GM18873 (cell line): ENCODE results near the gene RPL27.
"Not testable (repeated sequence)": the region's sequence is repeated elsewhere in the genome, so short reads cannot be mapped to it uniquely, and the experiment has no call there.

Experiments
- ATAC-seq: cut with Tn5 transposase; IDR thresholded peaks from one replicate; pipeline ENCODE4 v1.9.1; 2021; ENCODE audit warnings: mild to moderate bottlenecking, moderate library complexity, moderate number of reproducible peaks; ENCODE audit not compliant: unreplicated experiment, low FRiP score

The RPL27 gene

DNA sequence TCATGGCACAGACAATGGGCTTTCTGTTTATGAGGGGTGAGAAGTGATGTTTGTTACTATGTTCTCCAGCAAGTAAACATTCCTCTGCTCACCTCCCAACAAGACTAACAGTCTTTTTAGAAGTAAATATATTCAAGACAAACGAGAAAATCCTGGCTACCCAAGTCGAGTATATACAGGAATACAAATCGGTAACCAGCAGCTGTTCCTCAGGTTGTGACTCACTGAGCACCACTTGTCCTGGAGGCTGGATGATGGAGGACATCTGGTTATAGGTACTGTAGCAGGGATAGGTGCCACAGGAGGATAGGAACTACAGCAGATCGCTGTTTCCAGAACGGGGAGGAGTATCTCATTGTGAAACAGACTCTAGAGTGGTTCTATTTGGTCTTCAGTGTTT is 5.3 kb upstream of the RPL27 start:
- no peak for ATAC-seq

DNA sequence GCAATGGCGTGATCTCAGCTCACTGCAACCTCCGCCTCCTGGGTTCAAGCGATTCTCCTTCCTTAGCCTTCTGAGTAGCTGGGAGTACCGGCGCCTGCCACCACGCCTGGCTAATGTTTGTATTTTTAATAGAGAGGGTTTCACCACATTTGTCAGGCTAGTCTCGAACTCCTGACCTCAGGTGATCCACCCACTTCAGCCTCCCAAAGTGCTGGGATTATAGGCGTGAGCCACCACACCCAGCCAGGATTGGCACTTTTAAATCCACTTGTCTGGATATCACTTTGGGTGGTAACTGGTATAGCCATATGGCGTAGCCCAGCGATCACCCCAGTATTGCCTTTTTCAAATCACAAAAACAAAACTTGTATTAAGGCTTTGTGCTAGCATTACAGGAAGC is 4.3 kb upstream of the RPL27 start:
- ATAC-seq = not testable (repeated sequence)

DNA sequence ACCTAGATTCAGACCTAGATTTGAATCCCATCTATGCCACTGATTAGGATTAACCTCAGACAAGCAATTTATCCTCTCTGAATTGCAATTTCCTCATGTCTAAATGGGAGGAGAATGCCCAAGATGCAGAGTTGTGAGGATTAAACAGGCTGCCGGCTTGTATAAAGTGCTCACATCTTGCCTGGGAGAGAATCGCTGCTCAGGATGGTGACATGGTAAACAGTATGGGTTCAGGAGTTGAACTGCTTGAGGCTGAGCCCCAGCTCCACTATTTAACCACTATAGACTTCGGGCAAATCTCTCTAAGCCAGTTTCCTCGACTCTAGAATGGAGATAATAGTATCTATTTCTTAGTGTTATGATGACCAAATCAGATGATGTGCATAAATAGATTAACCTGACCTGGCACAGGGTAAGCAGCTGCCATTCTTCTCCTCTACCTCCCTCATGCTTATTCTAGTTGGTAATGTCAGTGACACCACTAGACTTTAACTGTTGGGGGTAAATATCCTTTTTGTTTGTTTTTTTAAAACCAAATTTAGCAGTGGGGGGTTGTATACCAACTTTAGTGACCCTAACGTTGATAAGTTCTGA is 732 bp upstream of the RPL27 start:
- ATAC-seq = peak; percentile 1

DNA sequence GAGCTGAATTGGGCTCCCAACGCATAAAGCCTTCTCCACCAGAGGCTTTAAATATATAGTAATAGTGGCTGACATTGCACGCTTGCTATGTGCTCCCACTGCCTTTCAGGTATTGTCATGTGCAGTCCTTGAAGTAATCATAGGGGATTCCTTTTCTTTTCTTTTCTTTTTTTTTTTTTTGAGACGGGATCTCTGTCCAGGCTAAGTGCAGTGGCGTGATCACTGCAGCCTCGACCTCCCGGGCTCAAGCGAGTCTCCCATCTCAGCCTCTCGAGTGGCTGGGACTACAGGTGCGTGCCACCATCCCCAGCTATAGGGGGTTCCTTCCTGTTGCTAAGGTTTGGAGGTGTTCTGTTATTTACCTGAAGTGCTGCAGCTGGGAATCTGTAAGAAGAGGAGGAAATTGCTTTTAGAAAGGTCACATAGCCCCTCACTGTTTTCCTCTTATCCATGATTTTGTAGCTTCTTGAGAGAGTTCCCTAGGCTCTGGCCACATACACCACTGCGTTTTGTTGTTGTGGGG is 845 bp downstream of the RPL27 start:
- no peak for ATAC-seq

DNA sequence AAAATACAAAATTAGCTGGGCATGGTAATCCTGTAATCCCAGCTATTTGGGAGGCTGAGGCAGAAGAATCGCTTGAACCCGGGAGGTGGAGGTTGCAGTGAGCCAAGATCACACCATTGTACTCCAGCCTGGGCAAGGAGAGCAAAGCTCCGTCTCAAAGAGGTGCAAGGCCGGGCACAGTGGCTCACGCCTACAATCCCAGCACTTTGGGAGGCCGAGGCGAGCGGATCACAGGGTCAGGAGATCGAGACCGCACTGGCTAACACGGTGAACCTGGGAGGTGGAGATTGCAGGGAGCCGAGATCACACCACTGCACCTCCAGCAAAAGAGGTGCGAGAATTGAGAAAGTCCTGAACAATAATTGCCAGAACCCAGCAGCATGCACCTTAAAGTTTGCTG is 2.7 kb downstream of the RPL27 start:
- not testable (repeated sequence) for ATAC-seq

DNA sequence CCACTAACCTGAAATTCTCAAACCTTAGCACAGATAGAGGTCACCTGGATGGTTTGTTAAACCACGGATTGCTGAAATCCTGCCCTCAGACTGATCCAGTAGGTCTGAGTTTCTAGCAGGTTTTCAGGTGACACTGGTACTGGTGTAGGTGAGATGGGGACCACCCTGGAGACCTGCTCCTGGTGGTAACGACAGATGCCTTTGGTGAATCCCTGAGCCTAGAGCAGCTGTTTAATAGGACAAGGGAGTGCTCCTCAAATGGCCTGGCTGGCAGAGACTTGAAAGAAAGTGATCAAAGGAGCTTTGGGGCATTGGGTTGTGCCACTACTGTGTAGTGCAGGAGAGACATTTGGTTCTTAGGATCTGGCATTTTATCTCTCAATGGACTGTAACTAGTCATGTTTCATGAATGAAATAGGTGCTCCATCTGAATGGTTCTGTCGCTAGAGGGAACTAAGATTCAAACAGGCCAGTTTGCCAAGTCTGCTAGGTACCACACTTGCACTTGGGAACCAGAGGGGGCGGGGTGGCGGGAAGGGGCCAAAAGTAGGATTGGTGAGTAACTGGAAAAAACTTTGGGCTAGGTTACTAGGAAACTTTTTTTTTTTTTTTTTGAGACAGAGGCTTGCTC is 5.4 kb downstream of the RPL27 start:
- ATAC-seq = no peak

DNA sequence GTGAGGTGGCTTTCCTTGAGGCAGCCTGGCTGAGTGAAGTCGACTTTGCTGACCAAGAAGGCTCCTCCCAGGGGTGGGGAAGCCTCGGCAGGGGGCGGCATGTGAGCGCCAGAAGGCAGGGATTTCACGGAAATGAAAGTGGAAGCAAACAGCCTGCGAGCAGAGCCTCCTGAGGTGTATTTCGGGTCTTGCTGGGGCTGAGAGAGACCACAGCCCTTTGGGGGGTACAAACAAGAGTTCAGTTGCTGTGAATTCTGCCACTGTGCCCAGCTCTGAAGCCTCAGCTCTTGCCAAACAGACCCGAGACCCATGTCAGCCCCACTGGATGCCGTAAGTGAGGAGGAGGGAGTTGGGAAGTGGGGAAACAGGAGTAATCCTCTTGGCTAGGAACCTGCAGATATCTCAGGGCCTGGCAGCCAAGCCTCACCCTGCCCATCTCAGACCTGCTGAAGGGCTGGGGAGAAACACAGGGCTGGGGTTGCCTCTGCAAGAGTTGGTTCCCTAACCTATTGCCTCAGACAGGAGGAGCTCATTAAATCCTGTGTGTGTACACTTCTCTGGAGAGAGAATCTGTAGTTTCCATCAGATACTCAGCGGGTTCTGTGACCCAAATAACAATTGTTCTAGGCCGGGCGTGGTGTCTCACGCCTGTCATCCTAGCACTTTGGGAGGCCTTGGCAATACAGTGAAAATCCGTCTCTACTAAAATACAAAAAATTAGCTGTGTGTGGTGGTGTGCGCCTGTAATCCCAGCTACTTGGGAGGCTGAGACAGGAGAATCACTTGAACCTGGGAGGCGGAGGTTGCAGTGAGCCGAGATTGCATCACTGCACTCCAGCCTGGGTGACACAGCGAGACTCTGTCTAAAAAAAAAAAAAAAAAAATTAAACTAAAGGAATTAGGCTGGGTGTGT is 8.7 kb downstream of the RPL27 start, which contains the start of gene IFI35:
IFI35 (plus strand) TSS at position 146 of the 913 bp plus-strand sequence; CDS start at position 310, 164 bp downstream.
- ATAC-seq = peak; percentile 64

DNA sequence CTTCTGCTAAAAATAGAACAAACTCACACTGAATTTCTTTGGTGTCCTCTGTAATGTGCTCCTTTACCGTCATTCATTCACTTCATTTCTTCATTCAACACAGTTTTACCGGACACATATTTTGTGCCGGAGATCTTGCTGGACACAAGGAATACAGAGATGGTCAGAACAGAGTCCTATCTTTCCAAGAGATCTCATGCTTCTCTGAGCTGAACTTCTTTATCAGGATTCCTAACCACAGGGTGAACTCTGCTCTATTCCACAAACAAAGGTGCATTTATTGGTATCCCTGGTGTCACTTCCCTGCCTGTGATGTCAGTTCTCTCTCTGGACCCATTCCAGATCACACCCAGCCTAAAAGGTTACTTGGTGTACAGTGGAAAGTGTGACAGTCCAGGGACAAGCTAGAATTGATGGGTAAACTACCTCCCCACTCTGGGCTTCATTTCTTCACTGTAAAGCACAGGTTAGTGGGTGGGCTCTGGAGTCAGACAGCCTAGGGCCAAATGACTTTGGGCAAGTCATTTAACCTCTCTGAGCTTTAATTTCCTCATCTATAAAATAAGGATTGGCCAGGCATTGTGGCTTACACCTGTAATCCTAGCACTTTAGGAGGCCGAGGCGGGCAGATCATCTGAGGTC is 12.6 kb downstream of the RPL27 start:
- ATAC-seq = no peak

DNA sequence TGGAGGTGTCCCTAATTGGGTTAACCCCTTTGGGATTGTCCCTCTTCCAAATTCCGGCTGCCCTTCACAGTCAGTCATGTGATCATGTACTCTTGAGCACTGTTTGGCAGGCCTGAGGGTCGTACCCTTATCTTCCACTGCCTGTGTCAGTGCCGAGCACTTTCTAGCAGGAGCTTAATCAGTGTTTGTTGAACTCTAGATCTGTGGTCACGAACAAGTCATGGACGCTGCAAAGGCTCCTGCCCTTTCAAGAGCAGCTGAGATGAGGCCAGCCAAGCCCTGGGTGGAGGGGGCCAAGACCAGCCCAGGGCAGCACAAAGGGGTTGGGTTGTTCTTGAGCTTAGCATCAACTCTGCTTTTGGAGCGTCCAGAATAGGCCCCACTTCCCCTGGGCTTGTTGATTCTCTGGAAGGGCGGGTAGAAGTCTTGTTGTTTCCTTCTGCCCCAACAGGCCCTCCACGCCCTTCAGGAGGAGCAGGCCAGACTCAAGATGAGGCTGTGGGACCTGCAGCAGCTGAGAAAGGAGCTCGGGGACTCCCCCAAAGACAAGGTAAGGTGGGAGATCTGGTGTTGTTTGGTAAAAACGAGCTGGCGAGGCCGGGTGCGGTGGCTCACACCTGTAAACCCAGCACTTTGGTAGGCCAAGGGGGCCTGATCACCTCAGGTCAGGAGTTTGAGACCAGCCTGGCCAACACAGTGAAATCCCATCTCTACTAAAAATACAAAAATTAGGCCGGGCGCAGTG is 13.7 kb downstream of the RPL27 start:
- no peak for ATAC-seq

DNA sequence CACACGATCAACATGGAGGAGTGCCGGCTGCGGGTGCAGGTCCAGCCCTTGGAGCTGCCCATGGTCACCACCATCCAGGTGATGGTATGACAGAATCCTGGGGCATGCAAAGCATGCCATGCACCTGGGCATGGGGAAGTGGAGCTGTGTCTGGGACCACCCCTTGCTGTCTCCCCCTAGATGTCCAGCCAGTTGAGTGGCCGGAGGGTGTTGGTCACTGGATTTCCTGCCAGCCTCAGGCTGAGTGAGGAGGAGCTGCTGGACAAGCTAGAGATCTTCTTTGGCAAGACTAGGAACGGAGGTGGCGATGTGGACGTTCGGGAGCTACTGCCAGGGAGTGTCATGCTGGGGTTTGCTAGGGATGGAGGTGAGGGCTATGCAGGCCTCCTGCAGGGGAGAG is 15.1 kb downstream of the RPL27 start:
- ATAC-seq = no peak

DNA sequence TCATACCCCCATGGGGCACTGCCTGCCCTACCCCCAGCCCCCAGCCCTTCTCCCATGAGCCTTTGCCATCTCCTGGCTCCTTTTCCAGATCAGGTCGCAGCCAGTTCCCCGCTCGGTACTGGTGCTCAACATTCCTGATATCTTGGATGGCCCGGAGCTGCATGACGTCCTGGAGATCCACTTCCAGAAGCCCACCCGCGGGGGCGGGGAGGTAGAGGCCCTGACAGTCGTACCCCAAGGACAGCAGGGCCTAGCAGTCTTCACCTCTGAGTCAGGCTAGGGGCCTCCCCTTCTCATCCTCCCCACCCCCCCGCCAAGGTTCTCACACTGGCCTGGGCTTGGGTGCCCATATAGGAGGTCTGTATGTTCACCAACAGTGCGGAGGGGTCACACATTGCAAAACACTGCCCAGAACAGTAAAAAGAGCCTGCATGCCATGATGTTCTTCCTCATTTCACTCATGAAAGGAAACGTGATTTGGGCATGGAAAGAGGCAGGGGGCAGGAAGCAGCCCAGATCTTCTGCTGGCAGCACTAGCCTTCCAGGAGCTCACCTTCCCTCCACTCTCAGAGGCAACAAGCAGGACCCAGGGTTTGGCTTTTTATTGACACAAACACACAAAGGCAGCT is 15.9 kb downstream of the RPL27 start:
- ATAC-seq = no peak

DNA sequence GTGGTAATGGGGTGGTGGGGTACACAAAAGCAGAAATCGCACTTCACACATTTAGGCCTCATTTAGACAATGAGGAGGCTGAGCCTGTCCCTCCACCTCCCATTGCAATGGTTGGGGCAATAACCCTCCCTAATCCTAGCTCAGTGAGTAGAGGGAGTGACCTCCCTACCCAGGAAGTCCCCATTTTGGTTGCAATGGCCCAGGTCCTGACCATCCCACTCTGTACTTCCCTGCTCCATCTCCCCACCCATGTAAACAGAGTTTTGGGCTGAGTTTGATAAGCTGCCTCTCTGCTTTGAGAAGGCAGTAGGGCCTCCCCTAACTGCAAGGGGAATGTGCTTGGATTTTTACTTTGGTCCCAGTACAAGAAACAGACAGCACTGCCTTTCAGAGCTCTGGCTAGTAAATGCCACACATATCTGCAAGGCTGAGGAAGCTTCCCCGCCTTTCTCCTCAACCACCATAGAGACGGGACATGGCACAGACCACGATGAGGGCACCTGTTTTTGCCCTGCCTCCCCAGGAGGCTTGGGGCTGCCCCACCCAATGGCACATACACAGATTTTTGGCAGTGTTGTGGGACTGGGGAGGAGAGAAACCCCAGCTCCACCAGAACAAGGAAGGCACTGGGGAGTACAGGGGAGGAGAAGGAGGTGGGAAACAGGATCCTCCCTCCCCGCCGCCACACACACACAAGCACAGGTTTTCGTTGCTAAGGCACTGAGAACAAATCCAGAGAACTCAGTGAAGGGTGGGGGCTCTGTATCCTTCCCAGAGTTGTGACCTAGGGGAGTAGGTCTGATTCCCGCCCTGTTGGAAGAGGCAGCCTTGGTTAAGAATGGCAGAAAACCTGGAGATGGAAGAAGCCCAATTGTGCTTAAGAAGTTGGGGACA is 16.7 kb downstream of the RPL27 start:
- no peak for ATAC-seq

DNA sequence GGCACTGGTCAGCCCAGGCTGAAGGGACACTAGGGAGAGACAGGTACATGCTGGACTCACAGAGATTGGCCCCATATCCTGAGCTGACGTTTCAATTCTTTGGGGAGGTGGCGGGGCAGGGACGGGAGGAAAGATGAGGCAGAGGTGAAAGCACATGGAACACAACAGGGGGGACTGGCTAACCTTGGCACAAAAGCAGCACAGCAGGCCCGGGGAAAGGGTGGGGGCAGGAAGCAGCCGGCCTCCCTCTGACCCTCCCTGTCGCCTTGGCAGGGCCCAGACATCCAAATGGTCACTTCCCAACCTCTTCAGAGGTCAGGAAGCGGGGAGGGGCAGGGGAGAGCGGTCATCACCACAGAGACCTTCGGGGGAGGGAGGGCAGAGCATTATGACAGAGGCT is 17.4 kb downstream of the RPL27 start:
- ATAC-seq = no peak

DNA sequence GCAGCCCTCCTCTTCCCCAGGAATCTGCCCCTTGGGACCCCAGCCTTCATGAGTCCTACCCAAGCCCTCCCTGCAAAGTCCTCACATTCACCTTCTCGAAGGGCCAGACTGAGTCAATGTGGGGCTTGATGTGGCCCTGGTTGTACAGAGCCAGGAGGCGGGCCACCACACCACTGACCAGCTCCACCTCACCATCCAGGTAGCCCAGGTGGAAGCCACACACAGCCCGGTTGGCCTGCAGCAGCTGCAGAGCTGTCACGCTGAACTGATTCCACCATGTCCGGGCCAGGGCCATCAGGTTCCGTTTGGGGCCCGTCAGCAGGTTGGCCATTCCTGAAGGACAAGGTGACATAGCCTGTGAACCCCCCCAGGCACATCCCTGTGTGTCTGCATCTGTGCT is 18.0 kb downstream of the RPL27 start:
- ATAC-seq = no peak

DNA sequence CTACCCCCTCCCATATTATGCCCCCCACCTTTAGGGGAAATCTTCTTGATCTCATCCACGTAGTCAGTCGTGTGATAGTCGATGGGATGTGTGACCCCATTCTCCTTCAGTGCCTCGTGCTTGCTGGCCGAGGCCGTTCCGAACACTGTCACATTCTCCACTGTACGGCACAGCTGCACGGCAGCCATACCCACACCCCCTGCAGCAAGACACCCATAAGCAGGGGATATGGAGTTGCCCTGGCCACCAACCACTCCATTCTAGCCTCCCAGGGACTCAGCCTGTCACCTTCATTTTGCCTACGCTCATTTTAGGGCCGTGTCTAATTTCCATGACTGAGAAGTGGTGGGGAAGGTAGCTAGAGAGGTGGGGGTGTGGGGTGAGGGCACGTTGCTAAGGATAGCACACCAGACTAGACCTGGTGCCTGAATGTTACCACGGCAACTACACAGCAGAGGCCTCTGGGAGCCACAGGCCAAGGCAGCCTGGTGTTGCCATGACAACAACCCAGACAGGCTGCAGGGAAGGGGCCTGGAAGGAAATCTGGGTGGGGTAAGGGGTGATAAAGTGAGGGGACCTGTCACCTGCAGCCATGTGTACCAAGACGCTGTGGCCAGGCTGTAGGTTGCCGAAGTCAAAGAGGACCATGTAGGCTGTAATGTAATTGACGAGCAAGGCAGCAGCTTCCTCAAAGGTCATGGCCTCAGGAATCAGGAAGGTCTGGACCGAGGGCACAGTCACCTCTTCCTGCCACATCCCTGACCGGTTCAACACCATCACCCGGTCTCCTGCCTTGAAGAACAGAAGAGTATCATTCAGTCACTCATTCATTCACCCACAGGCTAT is 20.0 kb downstream of the RPL27 start:
- no peak for ATAC-seq

DNA sequence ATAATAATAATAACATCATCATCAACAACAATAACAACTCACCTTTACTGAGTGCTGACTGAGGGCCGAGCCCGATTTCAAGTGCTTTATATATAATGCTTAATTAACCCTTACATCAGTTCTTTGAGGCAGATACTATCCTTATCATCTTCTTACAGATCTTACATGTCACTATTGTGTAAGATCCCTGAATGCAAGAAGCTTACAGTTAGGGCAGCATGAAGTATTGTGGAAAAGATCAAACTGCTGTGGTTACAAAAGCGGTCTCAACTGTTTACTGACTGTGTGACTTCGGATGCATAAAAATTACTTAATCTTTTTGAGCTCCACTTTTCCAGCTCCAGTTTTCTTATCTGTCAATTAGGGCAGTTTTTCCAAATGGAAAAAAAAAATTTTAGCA is 20.7 kb downstream of the RPL27 start:
- no peak for ATAC-seq

DNA sequence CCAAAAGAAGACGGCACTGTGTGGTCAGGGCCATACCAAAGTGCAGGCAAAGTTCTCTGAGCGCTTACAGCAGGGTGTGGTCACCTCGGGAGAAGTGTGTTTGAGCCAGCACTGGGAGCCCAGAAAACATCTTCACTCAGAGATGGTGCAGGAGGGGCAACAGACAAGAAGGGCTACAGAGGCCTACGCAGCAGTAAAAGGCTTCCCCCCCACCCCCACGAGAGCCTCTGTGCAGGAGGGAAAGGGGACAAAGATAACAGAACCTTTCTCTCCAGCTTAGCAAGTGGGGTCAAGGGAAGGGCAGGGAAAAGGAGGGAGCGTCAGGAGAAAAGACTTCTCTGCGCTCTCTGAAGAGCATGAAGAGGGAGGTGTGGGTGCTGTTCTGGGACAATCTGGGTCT is 21.2 kb downstream of the RPL27 start:
- no peak for ATAC-seq
